Astrocyte (in vitro differentiated cells and primary cell): ENCODE data around the gene TANK. TPM values are rescaled to one million over a fixed set of nuclear protein-coding genes. Genes with fewer than 3 reads are reported as not detected.

Source experiments
- DNase-seq: peaks from one replicate; pipeline ENCODE4 v3.0.0-alpha.2; 2010; ENCODE audit warnings: low read depth
- FAIRE-seq: peaks from 2 replicates; lab custom pipeline; 2011; peaks lifted over from hg19 to GRCh38; lab: Jason Lieb, UNC
- H2AFZ ChIP-seq: 2 replicates; pipeline ENCODE4 v1.6.0; 2012; ENCODE audit warnings: low read depth, low read length, inconsistent platforms
- H3K27ac ChIP-seq: 2 replicates; pipeline ENCODE4 v1.5.1; 2011; ENCODE audit warnings: low read depth, low read length, inconsistent platforms
- H3K27me3 ChIP-seq: 2 replicates; pipeline ENCODE4 v1.6.0; 2011; ENCODE audit warnings: low read length, inconsistent platforms; ENCODE audit not compliant: insufficient read depth
- H3K36me3 ChIP-seq: 2 replicates; pipeline ENCODE4 v1.5.1; 2011; ENCODE audit warnings: low read length, inconsistent platforms; ENCODE audit not compliant: insufficient read depth
- H3K4me1 ChIP-seq: 2 replicates; pipeline ENCODE4 v1.5.1; 2011; ENCODE audit warnings: low read length, inconsistent platforms; ENCODE audit not compliant: insufficient read depth
- H3K4me2 ChIP-seq: 2 replicates; pipeline ENCODE4 v1.6.0; 2012; ENCODE audit warnings: low read length, inconsistent platforms
- H3K4me3 ChIP-seq: 2 replicates; pipeline ENCODE4 v1.5.1; 2011; ENCODE audit warnings: low read depth, mild to moderate bottlenecking, low read length, inconsistent platforms; ENCODE audit not compliant: insufficient read depth
- H3K79me2 ChIP-seq: 2 replicates; pipeline ENCODE4 v1.6.0; 2012; ENCODE audit warnings: mild to moderate bottlenecking, low read length, inconsistent platforms; ENCODE audit not compliant: insufficient read depth
- H3K9ac ChIP-seq: 2 replicates; pipeline ENCODE4 v1.6.0; 2012; ENCODE audit warnings: mild to moderate bottlenecking, low read length, inconsistent platforms
- H3K9me3 ChIP-seq: 2 replicates; pipeline ENCODE4 v1.5.1; 2012; ENCODE audit warnings: low read depth, mild to moderate bottlenecking, low read length, inconsistent platforms; ENCODE audit not compliant: insufficient read depth
- H4K20me1 ChIP-seq: 2 replicates; pipeline ENCODE4 v1.6.0; 2012; ENCODE audit warnings: low read length, inconsistent platforms; ENCODE audit not compliant: insufficient read depth
- H3K27ac Mint-ChIP-seq: one replicate; pipeline ENCODE4 v1.8.0; 2021; ENCODE audit warnings: mild to moderate bottlenecking, mixed read lengths; ENCODE audit not compliant: unreplicated experiment
- H3K27me3 Mint-ChIP-seq: one replicate; pipeline ENCODE4 v1.8.0; 2021; ENCODE audit warnings: low read depth, mixed read lengths; ENCODE audit not compliant: unreplicated experiment
- H3K36me3 Mint-ChIP-seq: one replicate; pipeline ENCODE4 v1.8.0; 2021; ENCODE audit warnings: low read depth, mixed read lengths; ENCODE audit not compliant: unreplicated experiment
- H3K4me1 Mint-ChIP-seq: one replicate; pipeline ENCODE4 v1.8.0; 2021; ENCODE audit warnings: low read depth, mixed read lengths; ENCODE audit not compliant: unreplicated experiment
- H3K4me3 Mint-ChIP-seq: one replicate; pipeline ENCODE4 v1.8.0; 2021; ENCODE audit warnings: mild to moderate bottlenecking, moderate library complexity, mixed read lengths; ENCODE audit not compliant: unreplicated experiment
- H3K9me3 Mint-ChIP-seq: one replicate; pipeline ENCODE4 v1.8.0; 2021; ENCODE audit warnings: mild to moderate bottlenecking, mixed read lengths; ENCODE audit not compliant: unreplicated experiment
- EZH2 ChIP-seq: IDR thresholded peaks from 2 replicates; pipeline ENCODE4 v1.6.1; 2012; ENCODE audit warnings: mild to moderate bottlenecking, low read length, inconsistent platforms; ENCODE audit not compliant: insufficient read depth
- total RNA-seq: library from RNA; stranded (reverse); gene quantifications from 2 replicates; pipeline ENCODE4 v1.2.1, GENCODE V29; 2021
- TF ChIP-seq, protein P1 (sequence below): IDR thresholded peaks from 2 replicates; pipeline ENCODE4 v1.5.1; 2011; ENCODE audit warnings: low read depth, mild to moderate bottlenecking, inconsistent platforms, low read length, moderate library complexity; ENCODE audit not compliant: insufficient read depth

TANK gene
- total RNA-seq, 1 donor from 2014 or later = 55.7 TPM

DNA sequence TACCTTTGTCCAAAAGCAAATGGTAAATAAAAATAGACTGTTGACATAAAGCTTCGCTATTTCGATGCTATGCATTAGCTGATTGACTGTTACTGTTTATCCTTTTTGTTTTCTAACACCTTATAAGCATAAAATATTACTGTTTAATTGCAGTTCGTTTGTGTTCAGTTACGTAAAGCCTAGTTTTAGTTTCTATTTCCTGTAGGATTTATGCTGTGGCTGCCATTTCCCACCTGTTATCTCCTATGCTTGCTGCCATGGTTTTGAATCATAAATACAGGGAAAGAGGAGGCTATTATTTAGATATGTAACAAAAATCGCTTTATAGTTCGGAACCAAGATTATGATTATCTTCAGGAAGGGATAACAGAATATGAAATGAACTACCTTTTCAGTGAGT is 3.9 kb downstream of the TANK start:
- no peak for FAIRE-seq
- no peak overlapping the region for H3K4me3 ChIP-seq
- no peak for DNase-seq
- Mint-ChIP-seq H3K4me3 (peak overlapping the region; percentile 14), H3K4me1 (peaks cover 32% of the 10 kb centered on the region), H3K9me3 (no peaks in the 10 kb centered on the region), H3K27me3 (no peaks in the 10 kb centered on the region), H3K27ac (no peak overlapping the region), H3K36me3 (peaks cover 15% of the 10 kb centered on the region)
- no peaks in the 10 kb centered on the region for H3K27me3 ChIP-seq
- H2AFZ ChIP-seq = no peak overlapping the region
- no peak overlapping the region for H3K27ac ChIP-seq
- H3K4me2 ChIP-seq = no peak overlapping the region
- peaks cover 19% of the 10 kb centered on the region for H3K4me1 ChIP-seq
- TF ChIP-seq EZH2 = no peak
- TF ChIP-seq, protein P1, sequence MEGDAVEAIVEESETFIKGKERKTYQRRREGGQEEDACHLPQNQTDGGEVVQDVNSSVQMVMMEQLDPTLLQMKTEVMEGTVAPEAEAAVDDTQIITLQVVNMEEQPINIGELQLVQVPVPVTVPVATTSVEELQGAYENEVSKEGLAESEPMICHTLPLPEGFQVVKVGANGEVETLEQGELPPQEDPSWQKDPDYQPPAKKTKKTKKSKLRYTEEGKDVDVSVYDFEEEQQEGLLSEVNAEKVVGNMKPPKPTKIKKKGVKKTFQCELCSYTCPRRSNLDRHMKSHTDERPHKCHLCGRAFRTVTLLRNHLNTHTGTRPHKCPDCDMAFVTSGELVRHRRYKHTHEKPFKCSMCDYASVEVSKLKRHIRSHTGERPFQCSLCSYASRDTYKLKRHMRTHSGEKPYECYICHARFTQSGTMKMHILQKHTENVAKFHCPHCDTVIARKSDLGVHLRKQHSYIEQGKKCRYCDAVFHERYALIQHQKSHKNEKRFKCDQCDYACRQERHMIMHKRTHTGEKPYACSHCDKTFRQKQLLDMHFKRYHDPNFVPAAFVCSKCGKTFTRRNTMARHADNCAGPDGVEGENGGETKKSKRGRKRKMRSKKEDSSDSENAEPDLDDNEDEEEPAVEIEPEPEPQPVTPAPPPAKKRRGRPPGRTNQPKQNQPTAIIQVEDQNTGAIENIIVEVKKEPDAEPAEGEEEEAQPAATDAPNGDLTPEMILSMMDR = no peak
- H3K36me3 ChIP-seq = peaks cover 13% of the 10 kb centered on the region
- H3K79me2 ChIP-seq = peaks cover 65% of the 10 kb centered on the region
- no peaks in the 10 kb centered on the region for H3K9me3 ChIP-seq
- no peaks in the 10 kb centered on the region for H4K20me1 ChIP-seq
- no peak overlapping the region for H3K9ac ChIP-seq

DNA sequence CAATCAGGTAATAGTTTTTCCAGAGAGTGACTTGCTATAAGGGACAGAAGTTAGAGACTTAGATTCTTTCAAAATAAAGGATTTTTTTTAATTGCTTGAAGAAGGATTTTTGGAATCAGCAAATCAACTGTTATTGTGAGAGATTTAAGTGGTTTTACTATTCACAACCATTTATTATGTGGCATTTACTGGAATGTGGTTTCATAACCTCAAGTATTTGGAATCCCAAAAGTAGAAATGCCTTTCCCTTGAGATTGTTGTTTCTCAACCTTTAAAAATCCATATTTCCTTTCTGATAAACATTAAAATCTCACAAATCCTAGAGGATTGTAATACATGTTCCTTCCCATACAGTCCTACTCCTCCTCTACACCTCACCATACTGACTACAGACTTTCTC is 5.0 kb downstream of the TANK start:
- peak overlapping the region; percentile 66 for H3K4me2 ChIP-seq
- H3K36me3 ChIP-seq = peaks cover 13% of the 10 kb centered on the region
- H3K4me3 Mint-ChIP-seq = peak overlapping the region; percentile 51
- peaks cover 15% of the 10 kb centered on the region for H3K36me3 Mint-ChIP-seq
- H3K27me3 ChIP-seq = no peaks in the 10 kb centered on the region
- peaks cover 19% of the 10 kb centered on the region for H3K4me1 ChIP-seq
- DNase-seq (peak; percentile 80), FAIRE-seq (peak; percentile 87)
- H3K79me2 ChIP-seq = peaks cover 71% of the 10 kb centered on the region
- peak overlapping the region; percentile 66 for H3K27ac ChIP-seq
- H3K27ac Mint-ChIP-seq = peak overlapping the region; percentile 90
- H3K4me3 ChIP-seq = no peak overlapping the region
- no peaks in the 10 kb centered on the region for H4K20me1 ChIP-seq
- TF ChIP-seq, protein P1 = no peak
- no peak for TF ChIP-seq EZH2
- H3K9ac ChIP-seq = no peak overlapping the region
- no peak overlapping the region for H2AFZ ChIP-seq
- no peaks in the 10 kb centered on the region for H3K27me3 Mint-ChIP-seq
- H3K9me3 Mint-ChIP-seq = no peaks in the 10 kb centered on the region
- H3K9me3 ChIP-seq = no peaks in the 10 kb centered on the region
- peaks cover 32% of the 10 kb centered on the region for H3K4me1 Mint-ChIP-seq

DNA sequence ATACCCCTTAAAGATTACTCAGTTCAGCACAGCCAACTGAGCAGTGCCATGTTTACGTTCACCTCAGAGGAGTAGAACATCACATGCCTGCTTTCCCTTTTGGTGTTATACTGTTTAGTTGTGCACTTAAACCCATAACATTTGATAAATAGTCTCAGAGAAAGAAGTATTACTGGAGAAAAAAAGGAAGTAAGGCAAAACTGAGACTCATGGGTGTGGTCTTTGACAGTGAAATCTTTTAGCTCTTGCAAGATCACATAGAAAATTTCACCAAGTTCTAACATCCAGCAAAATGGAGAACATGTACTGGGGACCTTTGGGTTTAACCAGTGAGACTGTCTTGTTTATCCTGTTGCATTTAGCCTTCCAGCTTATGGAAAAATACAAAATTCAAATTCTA is 5.6 kb downstream of the TANK start:
- Histone ChIP-seq H3K9ac (no peak overlapping the region), H3K79me2 (peaks cover 70% of the 10 kb centered on the region), H4K20me1 (no peaks in the 10 kb centered on the region), H3K27ac (peak overlapping the region; percentile 66), H2AFZ (no peak overlapping the region), H3K4me2 (peak overlapping the region; percentile 66), H3K9me3 (no peaks in the 10 kb centered on the region), H3K27me3 (no peaks in the 10 kb centered on the region), H3K36me3 (peaks cover 13% of the 10 kb centered on the region), H3K4me3 (no peak overlapping the region), H3K4me1 (peaks cover 19% of the 10 kb centered on the region)
- peak overlapping the region; percentile 90 for H3K27ac Mint-ChIP-seq
- H3K4me1 Mint-ChIP-seq = peaks cover 32% of the 10 kb centered on the region
- H3K36me3 Mint-ChIP-seq = peaks cover 15% of the 10 kb centered on the region
- DNase-seq (no peak), FAIRE-seq (peak; percentile 65)
- H3K27me3 Mint-ChIP-seq = no peaks in the 10 kb centered on the region
- H3K4me3 Mint-ChIP-seq = no peak overlapping the region
- no peaks in the 10 kb centered on the region for H3K9me3 Mint-ChIP-seq
- TF ChIP-seq, protein P1 = no peak
